Activated T-cell treated with anti-CD3 and anti-CD28 coated beads, Interleukin-2, amount 50 U/mL, for 48 hours (primary cell): ENCODE measurements around the gene UBR2.
A peak's percentile ranks its signal among the peaks of the same experiment; 100 is the strongest.

Experiments used
- DNase-seq, 2 experiments: peaks; one replicate each; pipeline ENCODE4 v3.0.0-alpha.2; 2020

Gene UBR2

DNA sequence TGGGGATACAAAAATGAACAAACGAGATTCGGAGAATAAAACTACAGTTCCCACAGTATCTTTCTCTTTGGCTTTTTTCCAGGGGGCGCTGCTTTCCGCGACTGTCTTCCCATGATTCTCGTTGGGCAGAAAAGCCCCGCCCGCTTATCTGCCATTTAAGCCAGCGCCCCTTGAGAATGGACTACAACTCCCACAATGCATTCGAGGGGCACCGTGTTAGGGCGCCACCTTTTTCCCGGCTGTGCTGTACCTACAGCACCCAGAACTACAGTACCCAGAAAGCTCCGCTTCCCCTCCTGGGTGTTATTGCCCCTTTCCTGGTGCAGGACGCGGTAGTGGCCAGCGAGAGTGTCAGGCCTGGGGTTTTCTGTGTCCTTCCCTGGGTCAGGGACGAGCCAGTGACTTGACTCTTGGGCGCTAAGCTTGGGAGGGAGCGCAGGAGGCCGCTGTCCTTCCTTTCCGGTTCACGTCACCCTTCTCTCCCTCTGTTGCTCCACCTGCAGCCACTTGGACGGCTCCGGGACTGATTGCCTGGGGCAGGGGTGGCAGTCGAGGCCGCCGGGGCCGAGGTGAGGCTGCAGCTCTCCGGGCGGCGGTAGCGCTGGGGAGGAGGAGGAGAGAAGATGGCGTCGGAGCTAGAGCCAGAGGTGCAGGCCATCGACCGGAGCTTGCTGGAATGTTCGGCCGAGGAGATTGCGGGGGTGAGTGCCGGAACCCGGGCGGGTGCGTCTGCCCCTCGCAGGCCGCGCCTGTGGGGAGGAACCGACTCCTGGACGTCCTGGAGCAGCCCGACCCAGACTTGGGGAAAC lies at the start of gene UBR2:
TSS of gene UBR2 (plus strand) at position 333 of the 809 bp plus-strand sequence. CDS start at position 624, 291 bp downstream.
- peak; percentile 92 to 93 for DNase-seq

DNA sequence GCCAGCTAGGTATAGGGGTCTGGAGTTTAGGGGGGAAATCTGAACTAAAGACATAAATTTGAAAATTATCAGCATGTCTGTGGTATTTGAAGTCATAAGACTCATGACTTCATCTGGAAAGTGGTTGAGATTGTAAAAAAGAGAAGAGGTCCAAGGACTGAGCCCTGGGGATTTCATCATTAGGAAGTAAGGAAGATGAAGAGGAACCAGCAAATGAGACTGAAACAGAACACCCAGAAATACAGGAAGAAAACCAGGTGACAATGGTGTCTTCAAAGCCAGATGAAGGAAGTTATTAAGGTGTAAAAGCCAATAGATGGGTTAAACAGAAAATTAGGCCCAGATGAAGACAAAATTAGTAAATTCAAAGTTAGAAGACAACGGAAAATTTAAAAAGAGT lies 49.1 kb upstream of the UBR2 start:
- no peak for DNase-seq

DNA sequence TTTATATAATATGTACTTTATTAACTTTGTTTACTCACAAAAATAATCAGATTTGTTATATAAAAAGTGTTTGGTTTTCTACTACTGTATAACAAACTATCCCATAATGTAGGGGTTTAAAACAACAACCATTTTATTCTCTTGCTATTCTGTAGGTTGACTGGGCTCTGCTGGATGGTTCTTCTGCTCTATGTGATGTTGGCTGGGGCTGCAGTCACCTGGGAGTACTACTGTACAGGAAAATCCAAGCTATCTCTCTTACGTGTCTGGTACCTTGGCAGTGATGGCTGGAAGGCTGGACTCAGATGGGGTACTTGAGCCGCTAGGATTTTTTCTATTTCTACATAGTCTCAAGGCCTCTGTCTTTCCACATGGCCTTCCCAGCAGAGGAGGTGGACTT lies 44.0 kb upstream of the UBR2 start:
- no peak for DNase-seq

DNA sequence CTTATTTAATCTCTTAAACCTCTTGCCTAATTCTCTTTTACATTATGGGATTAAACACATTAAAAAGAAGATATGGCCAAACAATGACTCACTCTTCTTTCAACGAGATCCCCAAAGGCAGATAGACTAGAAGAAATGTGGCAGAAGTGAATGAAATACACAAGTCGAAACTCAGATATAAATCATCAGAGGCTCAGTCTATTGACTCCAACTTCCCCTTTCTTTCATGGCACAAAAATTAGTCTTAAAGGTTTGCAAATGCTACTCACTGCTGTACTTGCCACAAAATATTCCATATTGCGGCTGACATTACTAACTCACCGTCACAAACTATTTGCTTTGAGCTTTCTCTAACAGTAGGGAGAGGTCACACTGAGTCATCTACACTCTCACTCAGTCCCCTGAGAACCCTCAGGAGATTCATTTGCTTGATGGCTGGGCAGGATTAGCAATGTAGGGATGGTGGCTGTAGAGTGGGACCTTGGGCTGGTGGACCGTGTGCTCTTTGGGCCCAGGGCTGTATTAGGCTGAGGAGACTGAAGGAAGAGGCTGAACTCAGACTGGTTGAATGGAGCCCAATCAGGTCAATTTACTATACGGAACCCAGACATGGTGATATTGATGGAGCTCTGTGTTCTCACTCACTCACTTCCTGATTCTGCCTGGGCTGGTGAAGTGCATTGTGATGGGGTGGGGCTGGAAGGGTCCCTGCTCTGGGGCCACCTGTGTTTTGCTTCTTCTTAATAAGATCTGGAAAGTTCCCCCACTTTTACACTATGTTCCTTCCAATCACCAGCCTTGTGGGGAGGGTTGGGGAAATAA lies 42.8 kb upstream of the UBR2 start:
- DNase-seq: peak; percentile 30 to 41

DNA sequence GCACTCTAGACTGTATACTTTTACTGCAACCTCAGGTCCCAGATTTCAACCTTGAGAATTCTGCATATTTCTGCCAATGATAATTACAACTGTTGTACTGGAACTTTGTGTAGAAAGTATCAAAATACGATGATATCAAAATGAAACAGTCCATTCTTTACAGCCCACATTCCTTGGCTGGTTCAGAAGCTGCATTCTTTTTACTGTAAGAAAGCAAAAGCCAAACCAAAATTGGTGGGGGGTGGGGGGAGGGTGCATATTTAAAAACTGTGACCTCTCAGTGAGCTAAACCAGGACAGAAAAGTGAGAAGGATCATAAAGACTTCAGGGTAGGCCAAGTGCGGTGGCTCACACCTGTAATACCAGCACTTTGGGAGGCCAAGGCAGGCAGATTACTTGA lies 41.8 kb upstream of the UBR2 start:
- DNase-seq: no peak

DNA sequence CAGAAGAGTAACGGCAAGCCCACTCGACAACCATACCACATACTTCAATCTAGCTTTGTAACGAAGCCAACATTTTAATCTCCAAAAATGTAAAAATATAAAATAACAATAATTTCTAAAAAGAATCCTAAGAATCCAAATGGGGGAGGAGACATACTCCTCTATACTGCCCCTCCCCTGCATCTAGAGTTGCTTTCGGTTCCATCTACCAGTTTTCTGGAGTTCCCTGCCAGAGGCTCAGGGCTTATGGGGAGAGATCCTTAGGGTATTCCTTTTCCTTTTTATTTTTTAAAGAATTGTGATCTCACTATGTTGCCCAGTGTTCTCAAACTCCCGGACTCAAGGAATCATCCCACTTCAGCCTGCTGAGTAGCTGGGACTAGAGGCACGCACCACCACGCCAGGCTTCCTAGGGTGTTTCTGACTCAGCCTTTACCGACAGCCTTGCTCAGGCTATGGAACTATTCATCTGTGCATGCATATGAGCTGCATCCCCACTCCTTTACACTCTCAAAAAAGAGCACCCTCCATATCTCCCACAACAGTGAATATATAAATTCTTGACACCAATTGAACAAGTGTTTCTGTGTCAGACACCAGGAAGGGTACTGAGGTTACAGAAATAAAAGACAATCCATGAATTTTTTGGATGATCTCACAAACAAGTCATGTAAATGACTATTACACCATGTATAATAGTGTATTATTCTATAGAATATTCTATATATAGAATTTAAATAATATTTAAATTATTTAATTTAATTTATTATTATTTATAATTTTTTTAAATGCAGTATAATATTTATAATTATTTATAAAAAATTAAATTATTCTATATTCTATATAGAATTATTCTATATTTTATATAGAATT lies 40.7 kb upstream of the UBR2 start:
- no peak for DNase-seq

DNA sequence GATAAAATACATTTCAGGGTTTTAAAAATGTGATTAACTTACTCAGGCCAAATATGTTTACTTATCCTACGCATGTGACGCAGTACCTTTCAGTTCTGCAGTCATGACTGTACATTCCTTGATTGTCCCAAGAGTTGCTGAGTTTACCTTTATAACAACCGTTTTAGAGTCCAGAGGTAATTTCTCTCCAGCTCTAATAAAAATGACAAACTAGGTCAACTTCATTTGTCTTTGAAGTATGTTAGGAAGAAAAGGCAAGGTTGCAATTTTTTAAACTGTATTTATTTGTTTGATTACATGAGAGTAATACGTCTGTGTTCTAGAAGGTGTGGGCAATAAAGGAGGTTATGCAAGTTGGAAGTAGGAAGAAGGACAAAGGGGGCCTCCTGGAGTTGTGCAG lies 38.6 kb upstream of the UBR2 start:
- DNase-seq: no peak

DNA sequence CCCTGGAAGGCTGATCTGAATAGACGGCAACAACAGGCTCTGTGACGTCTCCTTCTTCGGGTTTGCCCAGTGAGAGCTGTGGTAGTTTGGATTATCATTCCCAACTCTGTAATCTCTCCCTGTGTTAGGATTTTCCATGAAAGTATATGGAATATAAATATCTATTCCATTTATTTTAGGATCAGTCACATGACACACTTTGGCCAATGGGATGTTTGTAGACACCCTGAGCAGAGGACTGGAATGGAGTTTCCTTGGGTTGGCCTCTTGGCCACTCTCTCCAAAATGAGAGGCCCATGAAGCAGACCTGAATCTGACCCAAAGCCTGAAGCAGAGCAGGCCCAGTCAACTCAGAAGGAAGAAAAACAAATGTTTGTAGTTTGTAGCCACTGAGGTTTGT lies 37.2 kb upstream of the UBR2 start:
- no peak for DNase-seq

DNA sequence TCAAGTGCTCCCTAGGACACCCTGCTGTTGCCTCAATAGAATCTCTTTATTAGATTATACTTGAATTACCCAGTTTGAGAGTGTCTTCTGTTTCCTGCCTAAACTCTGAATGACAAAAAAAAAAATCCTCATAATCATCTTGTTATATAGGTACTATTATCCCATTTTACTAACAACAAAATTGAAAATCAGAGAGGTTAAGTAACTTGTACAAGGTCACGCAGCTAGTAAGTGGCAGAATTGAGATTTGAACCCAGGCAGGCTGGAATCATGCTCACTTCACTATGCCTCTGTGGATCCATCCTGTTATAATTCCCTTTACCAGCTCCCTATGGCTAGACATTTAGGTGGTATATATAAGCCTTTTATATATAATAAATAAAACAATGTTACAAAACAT lies 36.6 kb upstream of the UBR2 start:
- DNase-seq: no peak

DNA sequence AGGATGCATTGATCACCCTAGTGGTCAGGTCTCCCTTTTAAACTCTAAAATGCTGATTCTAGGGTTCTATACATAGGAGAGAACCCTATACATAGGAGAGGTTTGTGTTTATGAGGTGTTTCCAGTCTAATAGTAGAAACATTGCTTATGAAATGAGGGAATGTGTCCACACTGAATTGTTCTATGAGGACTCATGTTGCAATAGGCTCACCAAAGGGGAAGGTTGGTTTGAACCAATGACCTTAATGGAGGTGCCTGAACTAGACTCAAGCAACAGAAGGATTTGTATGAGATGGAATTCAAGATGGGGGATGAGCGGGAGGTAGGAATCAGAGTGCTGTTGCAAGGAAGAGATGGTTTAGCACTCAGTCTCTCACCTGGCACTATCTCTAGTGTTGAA lies 33.5 kb upstream of the UBR2 start:
- no peak for DNase-seq

DNA sequence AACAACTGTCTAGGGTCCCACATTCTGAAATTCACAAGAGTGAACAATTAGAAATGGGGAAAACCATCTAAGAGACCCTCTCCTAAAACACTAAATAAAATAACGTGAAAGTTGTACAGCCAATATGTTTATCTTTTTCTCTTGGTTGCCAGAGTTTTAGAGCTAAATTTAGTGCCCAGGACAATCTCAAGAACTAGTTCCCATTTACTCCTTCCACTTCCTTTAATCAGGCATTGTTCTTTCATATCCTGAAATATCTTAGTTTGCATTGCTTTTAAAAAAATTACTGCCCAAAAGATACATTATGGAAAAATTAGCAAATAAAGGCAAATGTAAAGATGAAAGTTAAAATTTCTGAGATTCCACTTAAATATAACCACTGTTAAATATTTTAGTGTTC lies 33.1 kb upstream of the UBR2 start:
- no peak for DNase-seq

DNA sequence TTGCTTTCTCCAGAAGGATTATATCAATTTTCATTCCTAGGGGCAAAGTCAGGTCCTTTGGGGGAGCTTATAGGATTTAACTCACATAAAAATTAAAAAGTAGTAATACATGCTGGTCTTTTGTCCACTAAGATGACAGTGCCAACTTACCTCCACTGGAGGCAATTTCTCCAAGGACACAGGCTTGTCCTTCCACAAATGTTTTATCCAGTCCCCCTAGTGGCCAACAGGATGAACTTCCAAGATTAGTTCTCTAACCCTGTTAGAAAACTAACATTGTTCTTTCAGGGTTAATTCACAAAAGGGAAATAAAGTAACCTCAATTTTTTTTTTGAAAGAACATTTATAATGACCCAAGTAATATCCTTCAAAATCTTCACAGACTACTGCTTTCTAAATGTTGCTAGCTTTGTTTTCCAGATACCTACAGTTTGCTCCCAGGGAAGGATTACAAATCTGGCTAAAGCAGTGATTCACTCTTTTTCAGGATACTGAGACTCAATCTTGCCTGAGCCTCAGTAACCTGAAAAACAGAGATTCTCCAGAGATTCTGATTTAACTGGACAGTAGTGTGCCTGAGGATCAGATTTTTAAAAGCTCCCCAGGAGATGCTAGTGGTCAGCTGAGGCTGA lies 31.7 kb upstream of the UBR2 start:
- DNase-seq: no peak

DNA sequence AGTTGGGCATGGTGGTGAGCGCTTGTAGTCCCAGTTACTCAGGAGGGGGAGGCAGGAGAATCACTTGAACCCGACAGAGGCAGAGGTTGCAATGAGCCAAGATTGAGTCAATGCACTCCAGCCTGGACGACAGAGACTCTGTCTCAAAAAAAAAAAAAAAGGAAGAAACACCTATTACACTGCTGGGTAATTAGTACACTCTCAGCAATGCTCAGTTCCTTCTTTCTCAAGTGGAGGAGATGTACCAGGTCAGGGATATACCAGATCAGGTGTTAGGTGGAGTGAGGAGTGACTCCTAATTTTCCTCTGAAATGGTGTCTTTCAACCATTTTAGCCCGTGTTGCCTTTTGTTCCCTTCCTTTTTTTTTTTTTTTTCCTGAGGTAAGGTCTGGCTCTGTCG lies 30.0 kb upstream of the UBR2 start:
- no peak for DNase-seq

DNA sequence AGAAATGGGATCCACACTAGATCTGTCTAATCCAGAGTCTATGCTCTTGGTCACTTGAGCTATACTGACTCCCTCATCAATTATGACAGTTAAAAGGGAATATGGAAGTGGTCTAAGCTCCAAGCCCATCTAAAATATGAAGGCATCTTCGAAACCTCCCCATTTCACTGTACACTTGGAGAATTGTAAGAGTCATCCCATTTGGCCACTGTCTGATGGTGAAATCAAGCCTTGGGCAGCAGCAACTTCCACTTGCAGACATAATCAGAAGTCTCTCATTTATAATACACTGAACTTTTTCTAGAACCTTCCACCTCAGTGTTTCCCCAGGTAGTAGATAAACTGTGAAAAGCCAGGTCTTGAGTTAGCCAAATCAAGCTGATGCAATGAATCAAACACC lies 26.3 kb upstream of the UBR2 start:
- no peak for DNase-seq

DNA sequence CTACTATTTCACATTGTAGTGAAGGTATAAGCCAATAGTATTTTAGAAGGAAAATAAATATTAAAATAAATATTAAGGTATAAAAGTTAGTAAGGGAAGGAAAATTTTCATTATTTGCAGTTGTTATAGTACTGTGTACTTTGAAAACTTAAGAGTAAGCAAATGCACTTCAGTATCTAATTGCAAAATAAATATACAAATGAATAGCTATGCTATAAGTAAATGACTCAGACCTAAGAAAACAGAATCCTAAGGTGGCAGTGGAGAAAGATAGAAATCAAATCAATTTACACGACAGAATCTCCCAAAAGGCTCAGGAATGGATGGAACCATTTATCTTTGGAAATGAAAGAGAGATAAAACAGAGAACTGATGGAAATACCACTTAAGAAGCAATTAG lies 24.7 kb upstream of the UBR2 start:
- no peak for DNase-seq

DNA sequence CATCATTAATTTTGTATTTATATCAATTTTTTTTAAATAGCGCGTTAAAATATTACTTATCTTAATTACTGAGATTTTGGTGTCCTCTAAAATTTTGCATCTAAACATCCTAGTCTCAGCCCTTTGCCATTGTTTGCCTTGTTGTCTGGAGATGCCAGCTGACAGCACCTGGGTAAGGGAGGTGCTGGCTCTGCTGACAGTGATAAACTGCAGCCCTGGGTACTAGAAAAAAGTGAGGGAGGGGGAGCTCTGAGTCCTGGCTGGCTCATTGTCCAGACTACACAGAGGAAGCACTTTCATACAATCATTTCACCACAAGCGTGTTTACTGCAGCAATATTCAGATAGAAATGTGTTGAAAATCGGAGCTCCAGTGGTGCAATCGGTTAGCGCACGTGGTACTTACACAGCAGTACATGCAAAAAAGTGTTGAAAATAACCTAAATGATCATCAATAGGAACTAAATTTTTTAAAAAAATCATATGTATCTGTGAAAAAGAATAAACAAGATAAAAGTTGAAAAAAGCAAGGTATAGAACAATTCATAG lies 18.5 kb upstream of the UBR2 start:
- DNase-seq: no peak

DNA sequence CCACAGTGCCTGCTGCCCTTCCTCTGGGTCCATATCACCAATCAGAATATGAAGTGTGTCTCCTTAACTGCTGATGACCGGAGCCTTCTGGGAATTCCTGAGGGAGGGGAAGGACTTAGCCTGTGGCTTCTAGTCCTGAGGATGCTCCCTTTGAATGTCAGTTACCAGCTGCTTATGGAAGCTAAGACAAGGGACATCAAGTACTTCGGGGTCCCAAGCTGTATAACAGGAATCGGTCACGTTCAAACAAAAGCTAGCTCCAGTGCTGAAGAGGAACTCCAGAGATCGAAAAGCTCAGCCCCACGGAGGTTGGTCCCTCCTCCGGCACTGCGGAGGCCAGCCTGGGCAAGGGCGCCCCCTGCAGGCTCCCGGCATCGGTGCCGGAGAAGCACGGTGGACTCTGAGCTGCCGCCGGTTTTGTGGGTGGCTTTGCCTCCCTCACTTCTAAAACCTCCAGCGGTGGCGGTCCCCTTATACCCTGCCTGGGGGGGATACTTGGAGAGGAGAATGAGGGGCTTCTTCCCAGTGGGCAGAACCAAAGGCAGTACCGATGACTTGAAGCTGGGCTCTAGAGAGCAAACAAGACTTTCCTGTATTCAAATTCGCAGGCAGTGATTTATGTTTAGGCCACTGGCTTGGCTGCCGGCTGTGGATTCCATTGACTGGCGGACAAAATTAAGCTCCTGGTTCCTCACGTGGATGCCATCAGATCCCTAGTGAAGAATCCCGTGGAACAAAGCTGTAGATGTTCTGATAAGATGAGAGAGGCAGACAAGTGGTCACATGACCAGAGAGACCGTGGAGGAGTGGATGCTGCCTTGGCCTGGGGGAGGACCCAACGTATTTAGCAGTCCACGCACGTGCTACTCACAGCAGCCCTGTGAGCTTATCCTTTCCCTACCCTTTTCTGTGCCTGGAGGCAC lies 16.2 kb upstream of the UBR2 start:
- DNase-seq: peak; percentile 93 to 94

DNA sequence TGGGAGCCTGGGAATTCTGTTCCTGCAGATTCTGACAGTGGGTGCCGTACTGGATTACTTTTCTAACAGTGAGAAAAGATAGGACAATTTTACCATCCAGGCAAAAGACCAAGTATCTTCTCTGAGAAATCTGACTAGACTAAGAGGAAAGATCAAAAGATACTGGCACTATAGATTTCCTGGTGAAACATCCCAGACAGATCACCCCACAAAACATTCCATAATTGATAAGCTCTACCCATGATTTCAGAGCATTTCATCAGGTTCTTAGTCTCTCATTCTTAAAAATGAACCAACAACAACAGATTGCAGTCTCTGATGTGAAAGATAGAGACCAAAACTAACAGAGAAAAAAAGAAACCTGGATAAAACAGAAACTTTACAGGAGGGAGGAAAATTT lies 13.6 kb upstream of the UBR2 start:
- DNase-seq: no peak

DNA sequence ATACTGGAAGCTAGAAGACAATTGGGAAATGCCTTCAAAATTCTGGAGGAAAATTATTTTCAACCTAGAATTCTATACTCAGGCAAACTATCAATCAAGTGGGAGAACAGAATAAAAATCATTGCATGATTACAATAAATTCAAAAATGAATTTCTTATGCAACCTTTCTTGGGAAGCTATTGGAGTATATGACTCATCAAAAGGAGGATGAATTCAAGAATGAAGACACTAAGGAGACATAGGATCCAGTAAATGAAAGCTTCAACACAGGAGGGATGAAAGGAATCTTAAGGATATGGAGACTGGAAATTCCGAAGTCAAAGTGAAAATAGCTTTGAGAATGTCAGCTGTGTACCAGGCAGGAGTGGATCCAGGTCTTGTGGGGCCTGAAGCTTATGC lies 12.6 kb upstream of the UBR2 start:
- DNase-seq: no peak

DNA sequence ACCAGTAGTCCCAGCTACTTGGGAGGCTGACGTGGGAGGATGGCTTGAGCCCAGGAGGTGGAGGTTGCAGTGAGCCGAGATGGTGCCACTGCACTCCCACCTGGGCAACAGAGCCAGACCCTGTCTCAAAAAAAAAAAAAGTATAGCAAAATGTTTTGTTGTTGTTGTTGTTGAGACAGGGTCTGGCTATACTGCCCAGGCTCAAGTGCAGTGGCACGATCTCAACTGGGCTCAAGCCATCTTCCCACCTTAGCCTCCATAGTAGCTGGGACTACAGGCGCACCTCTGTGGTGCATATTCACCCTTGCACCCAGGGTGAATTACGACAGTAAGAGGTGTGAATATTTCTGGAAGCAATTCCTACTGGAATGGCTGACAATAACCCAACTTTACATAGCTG lies 11.4 kb upstream of the UBR2 start:
- DNase-seq: no peak
